ENCODE measurements around the gene ZFP36L1. TPM values are rescaled to one million over a fixed set of nuclear protein-coding genes. Genes with fewer than 3 reads are reported as not detected.

Gene ZFP36L1
- polyA plus RNA-seq, 1 donor from 2014 or later, result 0.48 TPM

GRCh38 chr14:68791902-68792677 lies 777 bp downstream of the ZFP36L1 start:
- no peaks in the 10 kb centered on the region for H3F3A ChIP-seq (ENCODE audit: insufficient read depth, low read length, poor library complexity, severe bottlenecking)
- H3K79me2 ChIP-seq (replicated peaks; ENCODE audit: insufficient read depth, low read length), result peaks cover 58% of the 10 kb centered on the region

More at GRCh38 chr14:68791902-68792677, 777 bp downstream of the ZFP36L1 start:
- no peak for TF ChIP-seq MXI1 (conservative IDR thresholded peaks at IDR 0.05; ENCODE audit: poor library complexity, severe bottlenecking)
- TF ChIP-seq EZH2 (IDR thresholded peaks at IDR 0.05; ENCODE audit: borderline replicate concordance, insufficient read depth, low read length, poor library complexity, severe bottlenecking), result no peak
- TF ChIP-seq REST (IDR thresholded peaks at IDR 0.05; ENCODE audit: borderline replicate concordance), result no peak
- no peak for TF ChIP-seq EP300 (conservative IDR thresholded peaks at IDR 0.05; ENCODE audit: poor library complexity, severe bottlenecking)
- TF ChIP-seq CTCF (IDR thresholded peaks at IDR 0.05; ENCODE audit: poor library complexity, severe bottlenecking), result no peak
- no peak for TF ChIP-seq RAD21 (conservative IDR thresholded peaks at IDR 0.05)
- TF ChIP-seq SMC3 (conservative IDR thresholded peaks at IDR 0.05; ENCODE audit: poor library complexity), result no peak
- TF ChIP-seq TAF1 (IDR thresholded peaks at IDR 0.05; ENCODE audit: low read depth), result no peak
- TF ChIP-seq POLR2AphosphoS5 (IDR thresholded peaks at IDR 0.05), result no peak
- Histone ChIP-seq H3K4me3 (ENCODE audit: low read length) (peak overlapping the region; percentile 72), H4K20me1 (ENCODE audit: insufficient read depth) (no peaks in the 10 kb centered on the region), H3K27me3 (ENCODE audit: insufficient read depth, low read depth, low read length) (peaks cover 64% of the 10 kb centered on the region), H2AFZ (ENCODE audit: low read depth, low read length) (no peak overlapping the region), H3K9me3 (ENCODE audit: low read length) (no peaks in the 10 kb centered on the region), H3K4me2 (ENCODE audit: low read length) (no peak overlapping the region), H3K9ac (ENCODE audit: low read length) (no peak overlapping the region), H3K36me3 (ENCODE audit: insufficient read depth, low read length) (no peaks in the 10 kb centered on the region), H3K9me2 (ENCODE audit: insufficient read depth, low read length) (no peaks in the 10 kb centered on the region), H3K27ac (ENCODE audit: low read length) (no peak overlapping the region)

Measured in neural cell (in vitro differentiated cells).